Measurements from ENCODE around the gene EGLN1.

The EGLN1 gene

DNA sequence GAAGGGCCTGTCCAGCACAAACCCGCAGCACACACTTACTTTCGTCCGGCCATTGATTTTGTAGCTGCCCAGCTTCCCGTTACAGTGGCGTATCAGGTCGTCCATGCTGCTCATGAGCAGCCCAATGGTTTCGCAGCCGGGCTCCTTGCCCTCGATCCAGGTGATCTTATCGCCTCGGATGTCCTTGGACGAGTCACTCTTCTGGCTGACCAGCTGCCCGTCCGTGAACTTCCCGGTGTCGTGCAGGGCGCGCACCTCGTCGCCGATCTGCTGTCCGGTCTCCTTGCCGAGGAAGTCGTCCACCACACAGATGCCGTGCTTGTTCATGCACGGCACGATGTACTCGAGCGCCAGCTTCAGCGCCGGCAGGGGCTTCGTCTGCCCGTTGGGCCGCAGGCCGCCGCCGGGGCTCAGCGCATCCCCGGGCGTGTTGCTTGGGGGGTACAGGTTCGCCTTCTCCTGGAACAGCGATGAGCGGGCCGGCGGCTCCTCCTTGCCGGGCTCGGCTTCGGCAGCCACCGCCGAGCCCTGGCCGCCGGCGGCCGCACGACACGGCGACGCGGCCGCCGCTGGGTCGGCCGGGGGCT lies 1.0 kb downstream of the EGLN1 start:
- DNase-seq, result peak in 4 of 5 donors; percentile 22 to 53 (median 30)

DNA sequence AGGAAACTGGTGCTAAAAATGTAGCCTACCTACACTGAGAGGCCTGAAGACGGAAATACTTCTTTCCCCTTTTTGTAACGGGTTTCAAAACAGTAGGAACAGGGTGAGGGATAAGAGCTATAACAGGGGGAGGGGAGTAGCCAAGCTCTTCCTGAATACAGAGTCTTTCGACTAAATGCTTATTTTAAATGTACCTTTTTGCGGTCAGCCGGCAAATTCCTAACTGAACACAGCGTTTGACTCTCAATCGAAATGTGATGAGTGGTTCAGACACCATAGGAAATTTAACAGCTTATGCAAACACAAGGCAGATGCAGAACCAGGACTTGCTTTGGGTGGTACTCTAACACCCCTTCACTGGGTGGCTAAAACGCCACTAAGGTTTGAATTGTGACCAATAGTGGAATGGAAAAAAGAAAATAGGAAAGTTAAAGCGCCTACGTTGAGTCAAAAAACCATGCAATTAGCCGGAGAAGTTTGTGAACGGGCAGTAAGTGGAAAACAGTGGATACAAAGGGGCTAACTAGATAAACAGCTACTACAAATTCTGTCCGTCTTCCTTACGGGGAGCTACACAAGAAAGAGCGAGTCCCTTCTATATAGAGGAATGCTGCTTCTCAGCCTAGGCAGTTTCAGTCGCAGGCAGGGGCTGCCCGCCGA lies 1.7 kb downstream of the EGLN1 start:
- peak in 1 of 5 donors; percentile 12 for DNase-seq

DNA sequence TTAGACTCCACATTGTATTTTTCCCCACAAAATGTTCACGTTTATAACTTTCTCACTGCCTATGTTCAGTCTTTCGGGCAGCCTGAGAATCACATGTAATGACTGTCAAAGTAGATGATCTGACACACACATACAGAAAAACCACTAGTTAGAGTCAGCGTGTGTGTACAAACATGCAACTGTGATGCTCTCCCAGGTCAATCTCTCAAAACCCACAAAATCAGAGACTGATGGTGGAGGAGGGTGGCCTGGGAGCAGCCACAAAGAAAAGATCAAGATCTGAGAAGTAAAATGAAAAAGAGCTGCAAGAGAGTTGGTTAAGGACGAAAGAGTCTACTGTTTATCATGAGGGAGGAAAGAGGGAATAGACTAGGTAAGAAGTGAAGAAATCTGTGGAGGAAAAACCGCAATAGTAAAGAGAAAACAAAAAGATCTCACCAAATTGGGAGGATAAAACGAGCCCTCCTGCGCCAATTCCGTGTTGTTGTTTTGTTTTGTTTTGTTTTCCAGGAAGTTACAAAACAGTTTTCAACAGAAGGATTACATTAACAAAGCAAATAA lies 2.3 kb downstream of the EGLN1 start:
- peak in 1 of 5 donors; percentile 33 for DNase-seq

DNA sequence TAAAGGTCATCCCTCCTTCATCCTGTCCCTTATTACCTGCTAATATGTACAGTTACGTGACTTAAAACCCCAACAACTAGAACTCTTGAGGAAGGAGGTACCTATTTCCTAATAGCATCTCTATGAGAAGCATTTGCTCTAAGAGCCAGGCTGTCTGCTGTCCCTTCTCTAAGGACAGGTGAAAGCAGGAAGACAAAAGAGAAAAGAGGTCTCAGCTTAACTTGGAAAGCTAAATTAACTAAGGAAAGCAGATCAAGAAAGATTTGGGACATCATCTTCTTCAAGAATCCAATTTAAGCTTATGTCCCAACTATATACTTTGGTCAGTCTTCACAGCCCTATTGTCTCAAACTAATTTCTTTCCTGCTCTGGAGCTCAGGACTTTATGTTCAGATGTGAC lies 2.9 kb downstream of the EGLN1 start:
- no peak for DNase-seq

DNA sequence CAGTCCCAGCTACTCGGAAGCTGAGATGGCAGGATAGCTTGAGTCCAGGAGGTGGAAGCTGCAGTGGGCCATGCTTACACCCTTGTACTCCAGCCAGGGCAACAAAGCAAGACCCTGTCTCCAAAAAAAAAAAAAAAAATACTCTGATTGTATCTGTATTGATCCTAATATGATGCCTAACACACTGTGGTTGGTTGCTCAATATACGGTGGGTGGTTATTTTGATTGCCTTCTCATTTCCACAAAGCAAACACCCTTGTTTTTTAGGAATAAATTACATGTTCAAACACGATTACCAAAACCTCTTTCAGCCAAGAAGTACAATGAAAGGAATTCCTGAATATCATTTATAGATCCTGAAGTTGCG lies 3.4 kb downstream of the EGLN1 start:
- no peak for DNase-seq

DNA sequence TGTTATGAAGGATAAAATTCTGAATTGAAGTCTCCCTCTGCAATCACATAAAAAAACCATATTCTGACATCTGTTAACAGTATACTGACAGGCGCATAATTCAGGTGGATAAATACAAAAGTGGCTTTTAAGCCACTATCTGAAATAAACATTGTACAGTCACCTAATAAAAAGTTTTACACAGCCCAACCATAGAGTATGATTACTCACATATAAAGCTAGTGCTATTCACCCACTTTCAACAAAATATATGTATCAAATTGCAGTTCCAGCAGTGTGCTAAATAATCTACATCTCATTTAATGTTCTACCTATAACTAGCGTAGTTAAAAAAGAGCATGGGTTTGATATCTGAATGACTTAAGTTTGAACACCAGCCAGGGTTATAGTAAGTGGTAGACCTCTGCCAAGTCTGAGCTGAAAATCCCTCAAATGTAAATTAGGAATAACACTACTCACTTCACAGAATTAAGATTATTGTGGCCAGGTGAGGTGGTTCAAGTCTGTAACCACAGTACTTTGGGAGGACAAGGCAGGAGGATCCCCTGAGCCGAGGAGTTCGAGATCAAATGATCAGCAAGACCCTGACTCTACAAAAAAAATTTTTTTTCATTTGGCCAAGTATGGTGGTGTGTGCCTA lies 3.9 kb downstream of the EGLN1 start:
- no peak for DNase-seq

DNA sequence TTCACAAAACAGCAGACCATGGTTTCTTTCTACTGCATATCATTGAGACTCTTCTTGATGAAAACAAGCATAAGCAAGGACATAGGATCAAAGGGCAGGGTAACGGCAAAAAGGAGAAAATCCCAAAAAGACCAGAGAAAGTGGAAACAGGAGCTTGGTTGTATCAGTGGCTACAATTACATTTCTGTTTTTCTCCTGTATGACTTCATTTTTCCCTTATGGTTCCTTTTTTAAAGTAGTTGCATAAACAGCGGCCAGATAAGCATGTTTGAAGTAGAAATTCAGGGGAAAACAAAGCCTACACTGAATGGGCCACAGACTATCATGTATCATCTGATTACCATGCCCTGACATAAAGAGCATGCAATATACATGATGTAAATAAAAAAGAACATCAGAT lies 4.6 kb downstream of the EGLN1 start:
- DNase-seq, result no peak

DNA sequence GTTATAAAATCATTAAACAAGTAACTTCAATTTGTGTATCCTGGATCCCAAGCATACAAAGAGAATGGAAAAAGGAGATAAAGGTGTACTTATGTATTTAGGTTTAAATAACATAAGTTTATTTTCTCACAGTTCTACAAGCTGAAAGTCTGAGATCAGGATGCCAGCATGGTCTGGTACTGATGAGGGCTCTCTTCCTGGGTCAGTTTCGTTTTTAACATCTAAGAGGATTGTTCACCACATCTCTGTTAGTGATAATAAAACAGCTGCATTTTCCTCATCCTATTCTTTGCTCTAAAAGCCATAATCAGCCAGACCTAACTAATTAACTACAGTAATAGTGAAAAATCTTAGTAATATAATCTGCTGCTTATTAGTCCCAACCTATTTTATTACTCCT lies 5.2 kb downstream of the EGLN1 start:
- DNase-seq, result peak in 1 of 5 donors; percentile 22

DNA sequence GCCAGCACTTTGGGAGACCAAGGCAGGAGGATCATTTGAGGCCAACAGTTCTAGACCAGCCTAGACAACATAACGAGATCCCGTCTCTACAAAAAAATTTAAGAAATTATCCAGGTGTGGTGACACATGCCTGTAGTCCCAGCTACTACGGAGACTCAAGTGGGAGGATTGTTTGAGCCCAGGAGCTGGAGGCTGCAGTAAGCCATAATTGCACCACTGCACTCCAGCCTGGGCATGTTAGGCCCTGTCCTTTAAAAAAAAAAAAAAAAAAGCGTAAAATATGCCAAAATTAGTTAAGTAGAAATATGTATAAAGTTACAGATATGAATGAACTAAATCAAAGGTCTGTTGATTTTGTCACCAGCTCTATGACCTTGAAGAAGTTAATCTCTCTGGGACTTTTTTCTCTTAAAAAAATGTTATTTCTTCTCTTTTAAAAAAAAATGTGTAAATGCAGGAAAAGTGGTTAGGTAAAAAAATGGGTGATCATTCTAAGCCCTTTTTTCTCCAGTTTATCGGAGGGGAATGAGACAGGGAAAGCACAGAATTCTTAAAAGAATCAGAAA lies 7.0 kb downstream of the EGLN1 start:
- DNase-seq, result no peak

DNA sequence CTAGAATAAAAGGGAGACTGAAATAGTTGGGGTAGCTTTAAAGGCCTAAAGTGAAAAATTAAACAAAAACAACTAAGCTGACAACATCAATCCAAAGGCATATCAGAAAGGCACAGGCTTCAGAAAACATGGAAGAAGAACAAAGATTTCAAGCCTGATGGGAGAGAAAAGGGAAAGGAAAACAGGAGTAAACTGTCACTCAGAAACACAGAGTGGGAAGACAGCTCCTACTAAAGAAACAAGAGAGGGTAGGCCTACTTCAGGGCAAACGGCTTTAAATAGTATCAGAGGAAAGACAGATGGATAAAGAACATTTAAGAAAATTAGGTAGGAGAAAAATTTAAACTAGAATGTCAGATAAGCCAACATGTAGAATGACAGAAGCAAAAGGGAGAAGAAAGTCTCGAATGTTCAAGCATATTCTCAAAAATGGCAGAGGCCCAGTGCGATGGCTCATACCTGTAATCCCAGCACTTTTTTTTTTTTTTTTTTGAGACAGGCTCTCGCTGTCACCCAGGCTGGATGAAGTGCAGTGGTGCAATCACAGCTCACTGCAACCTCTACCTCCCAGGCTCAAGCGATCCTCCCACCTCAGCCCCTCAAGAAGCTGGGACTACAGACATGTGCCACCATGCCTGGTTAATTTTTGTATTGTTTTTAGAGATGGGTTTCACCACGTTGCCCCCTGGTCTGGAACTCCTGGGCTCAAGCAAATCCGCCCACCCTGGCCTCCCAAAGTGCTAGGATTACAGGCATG lies 7.6 kb downstream of the EGLN1 start:
- DNase-seq, result no peak

DNA sequence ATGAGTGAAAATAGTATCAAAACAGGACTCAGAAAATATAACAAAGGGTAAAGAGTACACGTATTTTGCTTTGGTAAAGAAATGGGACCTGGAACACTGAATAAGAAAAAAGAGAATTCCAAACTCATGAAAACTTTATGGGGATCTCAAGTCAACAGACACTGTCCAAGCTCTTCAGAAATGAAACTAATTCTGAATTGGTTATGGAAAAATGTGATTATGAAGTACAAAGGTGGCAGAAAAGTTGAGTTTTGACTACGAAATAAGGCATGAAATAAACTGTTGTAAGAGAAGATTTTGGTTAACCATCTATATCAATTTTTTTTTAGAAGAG lies 8.4 kb downstream of the EGLN1 start:
- DNase-seq, result no peak

DNA sequence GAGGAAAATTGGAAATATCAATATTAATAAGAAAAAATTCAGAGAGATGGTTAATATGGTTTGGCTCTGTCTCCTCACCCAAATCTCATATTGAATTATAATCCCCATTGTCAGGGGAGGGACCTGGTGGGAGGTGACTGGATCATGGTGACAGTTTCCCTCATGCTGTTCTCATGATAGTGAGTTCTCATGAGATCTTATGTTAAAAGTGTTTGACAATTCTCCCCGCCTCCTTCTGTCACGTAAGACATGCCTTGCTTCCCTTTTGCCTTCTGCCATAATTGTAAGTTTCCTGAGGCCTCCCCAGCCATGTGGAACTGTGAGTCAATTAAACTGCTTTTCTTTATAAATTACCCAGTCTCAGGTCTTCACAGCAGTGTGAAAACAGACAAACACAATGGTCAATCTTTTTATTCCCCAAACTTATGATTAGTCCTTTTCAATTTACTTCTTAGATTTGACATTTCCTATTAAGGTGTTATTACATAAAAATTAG lies 11.0 kb downstream of the EGLN1 start:
- DNase-seq, result no peak

DNA sequence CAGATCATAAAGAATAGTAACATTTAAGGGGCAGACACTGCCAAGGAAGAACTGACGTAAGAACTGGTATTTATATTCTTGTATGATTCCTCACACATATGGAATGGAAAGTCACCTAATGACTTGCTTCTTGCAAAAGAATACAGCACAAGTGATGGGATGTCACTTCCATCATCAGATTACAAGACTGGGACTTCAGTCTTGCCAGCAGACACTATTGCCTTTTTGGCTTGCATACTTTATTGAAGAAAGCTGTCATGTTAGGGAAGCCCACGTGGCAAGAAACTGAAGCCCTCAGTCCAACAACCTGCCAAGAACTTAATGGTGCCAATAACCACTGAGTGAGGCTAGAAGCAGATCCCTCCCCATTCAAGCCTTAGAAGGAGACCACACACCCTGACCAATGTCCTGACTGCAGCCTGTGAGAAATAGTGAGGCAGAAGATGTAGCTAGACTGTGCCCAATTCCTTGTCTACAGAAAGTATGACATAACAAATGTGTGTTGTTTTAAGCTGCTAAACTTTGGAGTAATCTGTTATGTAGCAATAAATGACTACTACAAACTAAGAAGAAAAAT lies 12.0 kb downstream of the EGLN1 start:
- no peak for DNase-seq

DNA sequence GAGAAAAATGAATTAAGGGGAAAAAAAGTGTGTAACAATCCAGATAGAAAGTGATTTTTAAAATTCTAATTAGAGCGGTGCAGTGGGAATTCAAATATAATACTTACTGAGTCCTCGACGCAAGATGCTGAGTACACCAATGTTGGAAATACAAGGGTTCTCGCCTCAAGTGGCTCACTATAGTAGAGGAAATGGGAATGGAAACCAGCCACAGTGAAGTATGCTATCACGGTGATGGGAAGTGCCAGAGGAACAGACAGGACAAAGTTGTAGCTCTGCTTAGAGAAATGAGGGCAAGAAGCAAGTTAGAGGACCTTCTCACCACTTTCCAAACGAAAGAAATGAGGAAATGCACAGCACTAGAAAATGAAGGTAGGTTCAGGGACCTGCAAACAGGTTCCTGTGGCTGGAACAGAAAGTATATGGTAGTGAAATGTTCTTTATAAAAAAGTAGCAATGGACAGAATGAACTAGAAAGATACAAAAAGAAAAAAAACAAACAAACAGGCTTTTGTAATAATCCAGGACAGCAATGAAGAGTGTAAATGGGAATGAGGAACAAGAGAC lies 13.5 kb downstream of the EGLN1 start:
- no peak for DNase-seq

DNA sequence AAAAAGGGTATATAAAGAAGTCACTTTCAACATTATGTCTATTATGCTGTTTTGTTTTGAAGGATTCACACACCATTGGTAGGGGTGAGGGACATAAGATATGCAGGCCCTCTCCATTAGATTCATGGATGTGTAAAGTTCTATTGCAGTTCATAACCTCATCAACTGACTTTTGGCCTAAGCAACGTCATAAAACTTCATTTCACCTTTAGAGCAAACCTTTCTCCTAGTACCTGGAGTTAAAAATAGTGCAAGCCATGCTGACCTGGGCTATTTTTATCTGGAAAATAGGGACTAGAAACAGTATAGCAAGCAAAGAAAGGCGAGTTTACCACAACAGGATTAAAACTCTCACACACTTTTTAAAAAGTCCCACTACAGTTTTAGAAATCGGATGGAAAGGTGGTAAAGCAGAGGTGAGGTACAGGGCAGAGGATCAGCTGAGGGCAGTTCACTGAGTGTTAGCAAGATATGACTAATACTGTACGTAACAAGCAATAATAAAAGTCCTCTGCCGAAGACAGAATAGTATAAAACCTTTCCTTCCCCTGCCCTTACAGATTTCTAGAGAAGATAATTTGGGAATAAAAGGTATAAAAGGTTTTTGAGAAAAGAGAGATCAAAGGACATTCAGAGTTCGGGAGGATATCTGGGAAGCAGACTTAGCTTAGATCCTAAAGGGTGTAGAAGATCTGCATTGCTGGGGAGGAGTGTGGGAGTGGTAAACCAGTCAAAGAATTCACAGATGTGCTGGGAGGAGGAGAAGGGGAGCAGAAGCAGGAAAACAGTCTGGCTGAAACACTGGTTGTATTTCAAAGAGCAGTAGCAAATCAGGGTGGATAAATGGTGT lies 14.3 kb downstream of the EGLN1 start:
- no peak for DNase-seq

DNA sequence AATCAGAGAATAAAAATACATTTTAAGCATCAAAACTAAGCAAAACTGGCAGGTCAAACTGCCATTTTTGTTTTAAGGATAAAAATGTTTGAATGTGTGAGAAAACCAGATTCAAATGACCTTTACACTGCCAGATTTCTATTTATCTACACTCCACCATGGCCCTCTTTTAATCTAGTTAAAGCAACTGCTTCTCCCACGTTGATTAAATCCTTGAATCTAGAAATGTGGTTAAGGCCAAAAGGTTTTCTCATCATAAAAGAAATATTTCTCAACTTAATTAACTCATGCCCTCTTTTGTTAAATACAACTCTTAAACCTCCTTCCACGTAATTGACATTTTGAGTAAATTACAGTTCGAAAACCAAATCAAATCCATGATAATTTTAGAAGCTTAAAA lies 15.0 kb downstream of the EGLN1 start:
- no peak for DNase-seq

DNA sequence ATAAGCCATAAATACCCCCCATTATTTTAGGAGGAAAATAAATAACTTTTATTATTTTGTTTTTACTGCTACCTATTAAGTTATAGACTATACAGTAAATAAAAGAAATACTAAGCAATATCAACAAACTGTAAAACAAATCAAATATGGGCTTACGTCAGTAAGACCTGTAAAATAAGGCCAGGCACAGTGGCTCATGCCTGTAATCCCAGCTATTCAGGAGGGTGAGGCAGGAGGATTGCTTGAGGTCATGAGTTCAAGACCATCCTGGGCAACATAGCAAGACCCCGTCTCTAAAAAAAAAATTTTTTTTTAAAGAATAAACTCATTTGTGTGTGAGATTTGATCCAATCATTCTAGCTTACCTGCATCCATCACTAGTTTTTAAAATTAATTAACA lies 17.8 kb downstream of the EGLN1 start:
- no peak for DNase-seq

DNA sequence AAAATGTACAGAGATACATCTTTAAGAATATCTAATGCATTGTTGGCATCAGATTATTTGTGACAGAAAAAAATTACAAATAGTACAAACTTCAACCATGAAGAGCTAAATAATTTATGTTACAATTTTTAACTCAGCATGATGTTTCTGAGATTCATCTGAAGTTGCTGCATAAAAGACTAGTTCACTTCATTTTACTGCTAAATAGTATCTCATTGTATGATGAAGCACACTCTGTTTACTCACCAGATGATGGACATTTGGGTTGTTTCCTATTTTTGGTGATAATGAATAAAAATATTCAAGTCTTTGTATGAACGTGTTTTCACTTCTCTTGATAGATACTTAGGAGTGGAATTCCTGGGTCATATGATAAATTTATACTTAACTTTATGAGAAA lies 20.6 kb downstream of the EGLN1 start:
- no peak for DNase-seq

DNA sequence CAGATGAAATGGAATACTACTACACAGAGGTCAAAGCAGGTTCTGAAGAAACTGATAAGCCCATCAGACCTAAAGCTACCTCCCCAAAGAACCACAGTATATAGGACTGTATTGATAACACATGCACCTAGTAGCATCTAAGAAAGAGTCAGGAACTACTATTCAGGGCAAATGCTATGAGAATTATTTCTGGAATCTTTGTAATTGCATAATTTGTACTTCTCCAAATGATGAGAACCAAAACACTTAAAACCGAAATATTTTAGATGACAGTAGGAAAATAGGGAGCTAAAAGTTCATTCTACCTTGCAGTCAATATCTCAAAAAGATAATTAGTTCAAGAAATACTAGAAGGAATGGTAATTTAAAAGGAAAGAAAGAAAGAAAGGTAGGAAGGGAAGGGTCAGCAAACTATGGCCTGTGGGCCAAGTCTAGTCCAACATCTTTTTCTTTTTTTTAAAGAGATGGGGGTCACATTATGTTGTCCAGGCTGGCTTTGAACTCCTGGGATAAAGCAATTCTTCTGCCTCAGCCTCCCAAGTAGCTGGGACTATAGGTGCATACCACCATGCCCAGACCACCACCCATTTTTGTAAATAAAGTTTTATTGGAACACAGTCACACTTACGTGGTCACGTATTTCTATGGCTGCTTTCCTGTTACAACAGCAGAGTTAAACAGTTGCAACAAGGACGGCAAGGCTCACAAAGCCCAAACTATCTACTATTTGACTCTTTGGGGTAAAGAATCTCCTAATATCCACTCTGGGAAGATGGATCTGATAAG lies 24.0 kb downstream of the EGLN1 start:
- no peak for DNase-seq

DNA sequence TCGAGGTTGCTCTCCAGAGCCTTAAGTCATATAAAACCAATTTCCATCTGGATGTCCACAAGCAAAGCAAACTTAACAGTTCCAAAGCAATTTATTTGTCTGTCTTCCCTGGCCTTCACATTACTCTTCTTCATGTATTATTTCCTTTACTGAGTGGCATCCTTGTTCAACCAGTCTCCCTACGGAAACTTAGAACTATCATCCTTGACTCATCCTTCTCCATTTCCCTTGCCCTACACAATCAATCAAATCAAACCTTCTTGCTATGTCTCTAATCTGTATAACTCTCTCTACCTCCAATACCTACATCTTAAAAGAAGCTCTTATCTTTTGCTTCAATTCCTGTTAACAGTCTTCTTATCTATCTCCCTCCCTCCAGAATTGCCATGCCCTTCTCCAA lies 25.4 kb downstream of the EGLN1 start:
- no peak for DNase-seq

DNA sequence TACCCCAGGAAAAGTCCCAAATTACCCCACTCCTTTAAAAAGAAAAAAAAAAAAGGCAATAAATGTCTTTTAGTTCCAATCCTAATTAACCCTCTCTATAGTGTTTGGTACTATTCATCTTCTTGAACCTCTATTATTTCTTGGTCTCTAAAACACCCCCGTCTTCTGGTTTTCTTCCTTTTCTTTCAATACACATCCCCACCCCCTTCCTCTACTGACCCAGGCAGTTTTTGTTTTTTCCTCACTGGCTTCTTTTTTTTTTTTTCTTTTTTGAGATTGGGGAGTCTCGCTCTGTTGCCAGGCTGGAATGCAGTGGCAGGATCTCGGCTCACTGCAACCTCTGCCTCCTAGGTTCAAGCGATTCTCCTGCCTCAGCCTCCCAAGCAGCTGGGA lies 26.1 kb downstream of the EGLN1 start:
- no peak for DNase-seq

Measured in T-helper 1 cell (primary cell).